HG03175 (cell line): ENCODE results near the gene KMT2A.
"Not testable (repeated sequence)": the region's sequence is repeated elsewhere in the genome, so short reads cannot be mapped to it uniquely, and the experiment has no call there.

Experiments
- ATAC-seq: cut with Tn5 transposase; IDR thresholded peaks from one replicate; pipeline ENCODE4 v1.9.1; 2021; ENCODE audit warnings: mild to moderate bottlenecking, moderate library complexity; ENCODE audit not compliant: unreplicated experiment

KMT2A gene

GRCh38 chr11:118434553-118435289, 1.6 kb upstream of the KMT2A start:
- no peak for ATAC-seq

- peak; percentile 16 for ATAC-seq
Observed at GRCh38 chr11:118435290-118435892, 901 bp upstream of the KMT2A start.

GRCh38 chr11:118436639-118437207, 431 bp downstream of the KMT2A start:
- peak; percentile 15 for ATAC-seq

GRCh38 chr11:118437208-118438125, 1.2 kb downstream of the KMT2A start:
- no peak for ATAC-seq

- ATAC-seq = peak; percentile 27
Observed at GRCh38 chr11:118438314-118438931, 2.1 kb downstream of the KMT2A start.

- ATAC-seq = no peak
Observed at GRCh38 chr11:118439646-118440045, 3.4 kb downstream of the KMT2A start.

- no peak for ATAC-seq
Observed at GRCh38 chr11:118441770-118442275, 5.5 kb downstream of the KMT2A start.

- ATAC-seq = no peak
Observed at GRCh38 chr11:118442301-118442700, 6.0 kb downstream of the KMT2A start.

GRCh38 chr11:118442908-118443589, 6.8 kb downstream of the KMT2A start:
- no peak for ATAC-seq

- ATAC-seq = no peak
Observed at GRCh38 chr11:118443590-118444218, 7.4 kb downstream of the KMT2A start.

GRCh38 chr11:118447423-118447822, 11.1 kb downstream of the KMT2A start:
- no peak for ATAC-seq

- peak; percentile 94 for ATAC-seq
Observed at GRCh38 chr11:118448294-118448693, 12.0 kb downstream of the KMT2A start.

- ATAC-seq = no peak
Observed at GRCh38 chr11:118449316-118449918, 13.1 kb downstream of the KMT2A start.

- no peak for ATAC-seq
Observed at GRCh38 chr11:118450451-118450850, 14.2 kb downstream of the KMT2A start.

- no peak for ATAC-seq
Observed at GRCh38 chr11:118462178-118462577, 25.9 kb downstream of the KMT2A start.

- not testable (repeated sequence) for ATAC-seq
Observed at GRCh38 chr11:118468968-118469367, 32.7 kb downstream of the KMT2A start.

GRCh38 chr11:118471030-118471429, 34.7 kb downstream of the KMT2A start:
- no peak for ATAC-seq

- ATAC-seq = no peak
Observed at GRCh38 chr11:118473537-118473936, 37.2 kb downstream of the KMT2A start.

GRCh38 chr11:118476676-118477075, 40.4 kb downstream of the KMT2A start:
- no peak for ATAC-seq
